GM13977 (cell line): Measurements from ENCODE around the gene SPTBN5.

ENCODE experiments used
- DNase-seq: peaks from one replicate; pipeline ENCODE4 v3.0.0; 2012; ENCODE audit warnings: low spot score
- CTCF ChIP-seq: IDR thresholded peaks from 2 replicates; pipeline ENCODE4 v1.5.1; 2012; ENCODE audit warnings: mild to moderate bottlenecking, control low read depth; ENCODE audit not compliant: insufficient read depth; ENCODE audit errors: extremely low read depth, missing control alignments
- in situ Hi-C: fragments of 300-500 bp; cut with MboI; formaldehyde crosslinking; loops from one replicate; pipeline ENCODE4 v1.12.0; 2022; ENCODE audit warnings: low sequenced_read_pairs, low pct_unique_long_range_greater_than_20kb, mixed read lengths, inconsistent platforms; ENCODE audit not compliant: unreplicated experiment

Gene SPTBN5

GRCh38 chr15:41827290-41827879, 66.5 kb downstream of the SPTBN5 start:
- no peak for DNase-seq
- no peak for TF ChIP-seq CTCF
- in situ Hi-C loops = no loop called here

GRCh38 chr15:41825572-41826535, 68.0 kb downstream of the SPTBN5 start:
- in situ Hi-C loops = no loop called here
- DNase-seq = no peak
- TF ChIP-seq CTCF = no peak

GRCh38 chr15:41825145-41825544, 68.7 kb downstream of the SPTBN5 start:
- no peak for TF ChIP-seq CTCF
- in situ Hi-C loops = no loop called here

DNA sequence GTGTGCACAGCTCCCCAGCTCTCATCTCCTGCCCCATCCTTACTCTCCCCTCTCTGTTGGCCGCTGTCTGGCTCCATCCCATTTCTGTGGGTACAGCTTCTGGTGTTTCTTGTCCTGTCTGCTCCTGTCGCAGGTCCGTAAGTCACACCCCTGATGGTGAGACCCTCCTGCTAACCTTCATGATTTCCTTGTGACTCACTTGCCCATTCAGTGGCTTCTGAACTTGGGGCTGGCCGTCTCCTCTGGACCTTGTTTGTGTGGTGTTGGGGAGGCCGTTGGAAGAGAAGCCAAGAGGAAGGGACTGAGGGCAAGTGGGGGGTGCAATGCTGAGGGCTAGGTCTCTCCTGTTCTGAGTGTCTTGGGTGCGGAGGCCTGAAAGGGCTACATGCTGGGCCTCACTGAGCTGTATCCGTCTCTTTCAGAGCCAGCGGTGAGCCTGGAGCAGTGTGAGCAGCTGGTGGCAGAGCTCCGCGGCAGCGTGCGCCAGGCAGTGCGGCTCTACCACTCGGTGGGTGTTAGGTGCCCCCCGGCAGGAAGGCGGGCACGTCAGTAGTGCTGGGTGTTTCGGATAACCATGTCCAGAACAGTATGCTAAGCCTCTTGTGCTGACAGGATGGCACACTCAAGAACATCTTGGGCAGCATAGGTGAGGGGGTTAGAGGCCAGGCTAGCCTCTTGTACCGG, 69.6 kb downstream of the SPTBN5 start:
- no peak for TF ChIP-seq CTCF
- in situ Hi-C loops = no loop called here
- no peak for DNase-seq

More at GRCh38 chr15:41825145-41825544, 68.7 kb downstream of the SPTBN5 start:
- DNase-seq = no peak

- in situ Hi-C loops = no loop called here
- no peak for DNase-seq
- no peak for TF ChIP-seq CTCF
These were observed 70.4 kb downstream of the SPTBN5 start for GRCh38 chr15:41823502-41823901.

DNA sequence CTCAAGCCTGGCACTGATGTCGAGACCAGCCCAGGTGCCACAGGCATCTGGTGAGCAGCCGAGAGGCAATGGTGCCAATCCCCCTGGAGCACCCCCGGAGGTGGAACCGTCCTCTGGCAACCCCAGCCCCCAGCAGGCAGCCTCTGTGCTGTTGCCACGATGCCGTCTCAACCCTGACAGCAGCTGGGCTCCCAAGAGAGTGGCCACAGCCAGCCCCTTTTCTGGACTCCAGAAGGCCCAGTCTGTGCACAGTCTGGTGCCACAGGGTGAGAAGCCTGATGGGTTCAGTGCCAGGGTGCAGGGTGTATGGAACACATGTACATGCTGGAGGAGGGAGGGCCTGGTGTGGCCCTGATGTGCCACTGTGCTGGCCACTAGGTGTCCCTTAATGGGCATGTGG, 70.9 kb downstream of the SPTBN5 start:
- in situ Hi-C loops = no loop called here
- DNase-seq = no peak
- TF ChIP-seq CTCF = no peak
